ENCODE measurements around the gene GULP1.
A peak's percentile ranks its signal among the peaks of the same experiment; 100 is the strongest.
"Not testable (repeated sequence)": the region's sequence is repeated elsewhere in the genome, so short reads cannot be mapped to it uniquely, and the experiment has no call there.

The GULP1 gene

DNA sequence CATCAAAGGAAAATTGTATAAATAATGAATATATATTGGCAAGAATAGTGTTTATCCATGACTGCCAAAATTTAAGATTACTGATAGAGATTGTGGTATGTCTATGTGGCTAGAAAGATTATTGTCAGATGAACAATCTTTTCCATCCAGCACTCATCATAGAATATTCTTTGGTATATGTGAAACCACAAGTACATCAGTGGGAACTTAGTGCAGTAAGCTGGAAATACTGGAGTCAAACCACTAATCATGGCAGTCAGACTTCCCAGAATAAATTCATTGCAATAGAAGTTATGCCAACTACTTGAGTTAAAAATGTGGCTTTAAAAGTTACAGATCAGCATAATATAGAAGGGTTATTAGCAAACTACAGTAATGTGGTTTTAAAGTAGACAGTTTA lies 310.3 kb downstream of the GULP1 start:
- DNase-seq (ENCODE audit: low read depth) = no peak

- DNase-seq (ENCODE audit: low read depth) = no peak
Measured at GRCh38 chr2:188604579-188604978, 312.9 kb downstream of the GULP1 start.

GRCh38 chr2:188605609-188606584 lies 314.2 kb downstream of the GULP1 start:
- not testable (repeated sequence) for DNase-seq (ENCODE audit: low read depth)

DNA sequence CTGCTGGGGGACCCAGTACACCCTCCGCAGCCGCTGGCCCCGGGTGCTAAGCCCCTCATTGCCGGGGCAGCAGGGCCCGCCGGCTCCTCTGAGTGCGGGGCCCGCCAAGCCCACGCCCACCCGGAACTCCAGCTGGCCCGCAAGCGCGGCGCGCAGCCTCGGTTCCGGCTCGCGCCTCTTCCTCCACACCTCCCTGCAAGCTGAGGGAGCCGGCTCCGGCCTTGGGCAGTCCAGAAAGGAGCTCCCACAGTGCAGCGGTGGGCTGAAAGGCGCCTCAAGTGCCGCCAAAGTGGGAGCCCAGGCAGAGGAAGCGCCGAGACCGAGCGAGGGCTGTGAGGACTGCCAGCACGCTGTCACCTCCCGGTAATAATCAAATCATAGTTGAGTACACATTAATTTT lies 314.9 kb downstream of the GULP1 start:
- DNase-seq (ENCODE audit: low read depth) = not testable (repeated sequence)

DNA sequence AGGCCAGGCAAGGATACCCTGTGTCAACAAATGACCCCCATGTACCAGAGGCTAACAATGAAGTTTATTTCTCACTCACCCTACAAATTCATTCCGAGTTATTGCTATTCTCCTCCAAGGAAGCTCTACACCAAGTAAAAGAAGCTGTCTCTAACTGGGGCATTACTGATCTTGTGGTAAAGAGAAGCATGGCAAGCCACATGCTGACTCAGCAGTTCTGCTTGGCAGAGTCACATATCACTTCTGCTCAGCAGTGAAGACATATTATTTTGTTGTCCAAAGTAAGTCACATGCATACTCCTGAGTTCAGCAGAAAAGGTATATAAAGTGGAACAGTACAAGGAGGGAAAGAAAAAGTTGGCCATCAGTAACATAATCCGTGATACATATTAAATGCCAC lies 315.8 kb downstream of the GULP1 start:
- no peak for DNase-seq (ENCODE audit: low read depth)

DNA sequence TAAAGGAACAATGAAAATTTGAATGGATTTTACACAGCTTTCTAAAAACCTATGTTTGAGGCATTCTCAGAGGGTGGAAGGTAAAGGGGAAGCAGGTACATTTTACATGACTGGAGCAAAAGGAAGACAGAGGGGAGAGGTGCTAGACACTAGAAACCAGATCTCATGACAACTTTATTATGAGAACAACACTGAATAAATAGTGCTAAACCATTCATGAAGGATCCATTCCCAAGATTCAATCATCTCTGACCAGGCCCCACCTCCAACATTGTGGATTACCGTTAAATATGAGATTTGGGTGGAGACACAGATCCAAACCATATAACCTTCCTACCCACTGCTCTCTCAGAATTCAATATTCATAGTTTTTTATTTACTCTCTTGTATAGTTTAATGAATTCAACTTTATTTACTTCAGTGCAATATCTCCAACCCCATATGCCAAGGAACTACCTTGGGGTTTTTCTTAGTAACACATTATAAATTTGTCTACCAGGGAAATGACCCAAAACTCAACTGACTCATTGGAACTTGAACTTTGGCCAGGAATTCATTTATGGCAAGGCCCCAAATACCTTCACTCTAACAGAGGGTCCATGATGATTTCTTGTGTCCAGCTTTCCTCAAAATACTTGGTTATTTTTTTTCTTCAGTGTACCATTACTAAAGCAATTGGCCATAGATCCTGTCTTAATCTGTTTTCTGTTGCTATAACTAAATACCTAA lies 317.8 kb downstream of the GULP1 start:
- DNase-seq (ENCODE audit: low read depth) = no peak

DNA sequence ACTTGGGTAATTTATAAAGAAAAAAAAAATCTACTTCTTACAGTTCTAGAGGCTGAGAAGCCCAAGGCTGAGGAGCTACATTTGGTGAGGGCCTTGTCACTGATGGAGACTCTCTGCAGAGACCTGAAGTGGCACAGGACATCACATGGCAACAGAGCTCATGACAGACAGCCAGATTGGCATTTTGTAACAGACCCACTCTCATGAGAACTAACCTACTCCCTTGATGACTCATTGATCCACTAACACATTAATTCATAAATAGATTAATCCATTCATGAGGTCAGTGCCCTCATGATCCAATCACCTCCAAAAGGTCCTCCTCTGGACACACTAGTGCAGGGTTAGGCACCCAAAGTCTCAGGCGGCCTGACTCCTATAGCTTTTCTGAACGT lies 318.4 kb downstream of the GULP1 start:
- DNase-seq (ENCODE audit: low read depth) = no peak

DNA sequence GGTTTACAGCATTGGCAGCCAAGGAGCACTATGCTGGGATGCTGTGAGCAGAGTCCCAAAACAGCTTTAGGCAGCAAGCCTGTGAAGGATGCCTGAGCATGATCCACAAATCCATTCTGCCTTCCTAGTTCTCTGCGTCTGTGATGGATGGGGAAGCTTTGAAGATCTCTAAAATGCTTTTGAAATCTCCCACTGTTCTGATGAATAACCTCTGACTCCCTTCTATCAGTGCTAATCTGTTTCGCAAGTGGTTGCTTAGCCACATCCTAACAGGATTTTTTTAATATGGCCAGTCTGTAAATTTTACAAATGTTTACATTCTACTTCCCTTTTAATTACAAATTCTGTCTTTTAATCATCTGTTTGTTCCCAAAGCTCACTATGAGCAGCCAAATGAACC lies 319.2 kb downstream of the GULP1 start:
- DNase-seq (ENCODE audit: low read depth) = no peak

GRCh38 chr2:188619146-188619545 lies 327.5 kb downstream of the GULP1 start:
- DNase-seq (ENCODE audit: low read depth) = no peak

- no peak for DNase-seq (ENCODE audit: low read depth)
Measured at GRCh38 chr2:188620916-188621315, 329.2 kb downstream of the GULP1 start.

DNA sequence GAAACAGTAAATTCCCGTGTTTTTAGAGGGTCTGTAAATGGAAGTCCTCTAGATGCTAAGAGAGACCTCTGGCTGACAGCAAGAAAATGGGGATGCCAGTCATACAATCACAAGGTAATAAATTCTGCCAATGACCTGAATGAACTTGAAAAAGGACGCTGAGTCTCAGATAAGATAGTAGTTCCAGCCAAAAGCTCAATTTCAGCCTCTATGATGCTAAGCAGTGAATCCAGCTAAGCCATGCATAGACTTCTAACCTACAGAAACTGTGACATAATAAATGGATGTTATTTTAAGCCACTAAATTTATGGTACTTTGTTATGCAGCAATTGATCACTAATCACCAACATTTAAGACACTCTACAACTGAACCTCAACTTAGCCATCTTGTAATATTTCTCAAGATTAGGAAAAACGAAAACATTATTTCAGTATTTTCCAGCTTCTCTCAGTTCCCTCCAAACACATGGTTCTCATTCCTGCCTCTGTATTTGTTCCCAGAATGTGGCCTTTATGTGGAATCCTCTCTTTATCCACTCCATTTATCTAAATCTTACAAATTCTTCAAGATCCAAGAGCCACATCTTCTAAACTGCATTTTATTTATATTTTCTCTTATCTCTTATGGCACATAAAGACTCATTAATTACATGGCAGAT lies 331.1 kb downstream of the GULP1 start:
- no peak for DNase-seq (ENCODE audit: low read depth)

DNA sequence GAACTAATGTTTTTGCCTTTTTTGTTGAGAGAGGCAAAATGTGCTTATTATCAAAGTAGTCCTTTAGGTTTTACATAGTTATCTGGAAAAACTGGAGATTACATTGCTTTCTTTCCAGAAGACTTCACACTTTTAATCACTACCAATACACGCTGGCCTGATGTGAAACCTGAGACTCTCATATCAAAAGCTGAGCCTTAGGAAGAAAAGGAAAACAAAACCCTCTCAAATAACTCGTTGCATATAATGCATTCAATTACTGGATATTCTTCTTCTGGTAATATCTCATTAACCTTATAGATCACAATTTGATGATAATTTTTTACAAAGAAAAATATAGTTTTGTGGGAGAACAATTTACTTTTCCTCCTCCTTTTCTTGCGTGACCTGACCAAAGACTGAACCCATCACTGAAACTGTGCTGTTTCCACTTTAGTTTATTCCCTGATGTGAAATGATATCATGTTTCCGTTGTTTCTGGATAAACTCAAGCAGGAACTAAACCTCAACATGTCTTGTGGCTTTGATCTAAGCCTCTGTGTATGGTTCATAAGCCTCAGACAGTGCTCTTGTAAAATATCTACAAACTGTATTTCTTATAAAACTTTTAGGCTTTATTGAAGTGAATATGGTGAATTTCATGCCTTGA lies 332.4 kb downstream of the GULP1 start:
- peak; percentile 32 for DNase-seq (ENCODE audit: low read depth)

DNA sequence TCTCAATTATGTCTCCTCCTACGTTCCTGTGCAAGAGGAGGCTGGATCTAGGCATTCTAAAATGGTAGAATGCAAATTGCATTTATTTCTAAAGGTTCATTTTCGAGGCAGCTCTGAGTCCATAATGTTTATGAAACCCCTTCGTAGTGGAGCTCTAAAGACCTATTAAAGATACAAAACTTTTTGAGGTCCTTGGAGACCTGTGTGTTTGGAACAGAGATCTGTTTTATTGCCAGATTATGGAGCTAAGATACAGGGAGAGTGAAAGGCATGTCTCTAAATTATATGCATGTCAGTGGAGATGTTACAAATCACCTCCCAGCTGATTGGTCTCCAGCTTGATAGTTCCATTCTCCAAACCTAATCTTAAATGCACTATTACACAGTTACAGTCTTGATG lies 335.8 kb downstream of the GULP1 start:
- no peak for DNase-seq (ENCODE audit: low read depth)

- peak; percentile 83 for DNase-seq (ENCODE audit: low read depth)
Measured at GRCh38 chr2:188628989-188629752, 337.5 kb downstream of the GULP1 start.

DNA sequence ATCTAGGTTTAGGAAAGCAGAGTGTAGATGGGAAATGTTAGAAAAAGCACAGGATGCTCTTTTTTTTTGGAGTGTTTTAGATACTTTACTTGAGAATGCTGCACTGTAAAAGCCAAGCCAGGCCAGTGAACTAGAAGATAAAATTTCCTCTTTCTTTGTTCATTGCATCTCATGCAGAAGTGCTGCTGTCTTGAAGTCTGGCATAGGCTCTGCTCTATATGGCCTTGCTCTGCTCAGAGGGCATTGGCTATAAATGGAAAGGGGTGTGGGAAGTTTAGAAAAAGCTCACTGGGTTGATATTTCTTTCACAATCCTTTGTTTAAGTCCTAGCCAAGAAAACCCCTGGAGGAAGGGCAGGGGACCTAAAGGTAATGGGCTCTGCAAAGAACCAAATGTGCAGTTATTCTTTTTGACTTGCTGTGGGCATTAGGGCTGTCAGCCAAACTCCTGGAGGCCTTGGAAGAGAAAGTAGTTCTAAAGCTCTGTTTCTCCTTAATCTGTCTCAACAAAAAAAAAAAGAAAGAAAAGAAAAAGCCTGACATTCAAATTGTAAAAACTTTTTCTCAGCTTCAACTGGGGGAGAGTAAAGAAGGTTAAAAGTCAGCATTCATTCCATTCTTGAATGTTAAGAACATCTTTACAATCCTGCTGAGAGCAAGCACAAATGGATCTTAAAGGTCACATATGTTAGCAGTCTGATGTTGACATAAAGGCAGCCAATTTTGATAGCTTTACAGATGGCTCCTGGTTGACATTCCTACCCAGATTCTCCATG lies 338.3 kb downstream of the GULP1 start:
- no peak for DNase-seq (ENCODE audit: low read depth)

DNA sequence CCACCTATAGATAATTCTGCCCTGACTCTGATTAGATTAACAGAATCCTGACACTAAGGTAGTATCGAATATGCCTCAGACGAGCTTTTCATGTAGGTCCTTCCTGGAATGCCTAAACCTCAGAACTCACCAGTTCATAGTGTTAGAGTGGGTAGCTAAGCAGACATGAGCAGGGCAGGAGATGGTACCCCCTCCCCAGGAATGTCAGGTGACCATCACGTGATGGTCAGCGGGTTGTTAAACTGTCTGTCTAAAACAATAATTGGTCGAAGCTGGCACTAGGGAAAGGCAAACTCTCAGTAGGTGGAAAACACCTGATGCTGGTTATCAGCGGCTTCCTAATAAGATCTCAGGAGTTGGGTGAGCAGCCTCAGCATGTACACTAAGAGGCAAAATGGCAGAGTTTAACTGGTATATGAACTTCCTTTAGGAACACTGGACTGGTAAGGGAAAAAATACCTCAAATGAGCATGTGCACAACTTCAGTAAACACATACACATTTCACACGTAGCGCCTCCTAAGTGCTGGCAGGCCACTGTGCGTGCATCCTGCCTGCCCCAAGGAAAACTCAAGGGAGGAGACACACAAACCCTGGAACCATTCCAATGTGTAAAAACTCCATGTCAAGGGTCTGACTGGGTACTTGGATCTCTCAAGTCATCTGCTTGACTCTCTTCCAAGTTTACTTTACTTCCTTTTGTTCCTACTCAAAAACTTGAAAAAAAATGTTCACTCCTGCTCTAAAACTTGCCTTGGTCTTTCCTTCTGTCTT lies 339.5 kb downstream of the GULP1 start:
- no peak for DNase-seq (ENCODE audit: low read depth)

- DNase-seq (ENCODE audit: low read depth) = no peak
Measured at GRCh38 chr2:188634656-188635055, 343.0 kb downstream of the GULP1 start.
